Measurements from ENCODE around the gene TNS4. TPM values are rescaled to one million over a fixed set of nuclear protein-coding genes. Genes with fewer than 3 reads are reported as not detected.

TNS4 gene
- total RNA-seq, 1 experiment from 2014 or later: 0.59 TPM

- Histone ChIP-seq H3K18ac (ENCODE audit: insufficient read length, low read depth, low read length) (no peak overlapping the region), H4K20me1 (ENCODE audit: control insufficient read depth, insufficient read depth, insufficient read length) (no peaks in the 10 kb centered on the region)
Measured at GRCh38 chr17:40510328-40510648, 8.9 kb upstream of the TNS4 start.

More at GRCh38 chr17:40510328-40510648, 8.9 kb upstream of the TNS4 start:
- H3K56ac ChIP-seq (ENCODE audit: insufficient read length, low read depth, low read length): no peak overlapping the region
- H3K4me1 Mint-ChIP-seq: peaks cover 25 to 26% of the 10 kb centered on the region in 2 experiments
- no peak overlapping the region for H2BK5ac ChIP-seq (ENCODE audit: insufficient read length, low read length)
- no peak overlapping the region for H4K5ac ChIP-seq (ENCODE audit: insufficient read length, low read depth, low read length)
- no peak for TF ChIP-seq CTCF (conservative IDR thresholded peaks at IDR 0.05)
- H2BK120ac ChIP-seq (ENCODE audit: low read depth, low read length, poor library complexity, severe bottlenecking): no peak overlapping the region
- no peaks in the 10 kb centered on the region; the same call in 1 of the 2 replicates for H3K4me1 ChIP-seq (ENCODE audit: insufficient read depth, low read length)
- H3K27me3 Mint-ChIP-seq (ENCODE audit: low read depth): peaks cover 12% of the 10 kb centered on the region
- no peak overlapping the region for H2BK15ac ChIP-seq (ENCODE audit: low read depth, low read length)
- no peak overlapping the region for H2BK20ac ChIP-seq (ENCODE audit: low read depth, low read length, poor library complexity, severe bottlenecking)
- H3K27ac Mint-ChIP-seq: no peak overlapping the region
- no peaks in the 10 kb centered on the region for H3K9me3 ChIP-seq (ENCODE audit: control insufficient read depth, low read depth, low read length)
- H3K4me2 ChIP-seq (ENCODE audit: insufficient read depth, insufficient read length, low read length): no peak overlapping the region
- no peak overlapping the region for H2AK5ac ChIP-seq (ENCODE audit: insufficient read length, low read length)
- no peaks in the 10 kb centered on the region for H3K79me2 ChIP-seq (ENCODE audit: insufficient read depth, low read length)
- H3T11ph ChIP-seq (ENCODE audit: low read length): no peak overlapping the region
- H3K9ac ChIP-seq (ENCODE audit: extremely low read depth, insufficient read length, low read length): no peak overlapping the region
- no peak overlapping the region for H2AFZ ChIP-seq (ENCODE audit: low read length)
- H3K23ac ChIP-seq (ENCODE audit: insufficient read length, low read depth, low read length): no peak overlapping the region
- H3K27me3 ChIP-seq (ENCODE audit: insufficient read depth, low read length): no peaks in the 10 kb centered on the region
- H3K4me3 Mint-ChIP-seq: no peak overlapping the region; a peak in 1 of 5 replicates
- no peaks in the 10 kb centered on the region for H3K9me3 Mint-ChIP-seq
- H3K36me3 Mint-ChIP-seq (ENCODE audit: insufficient read depth in 1 of 3, low read depth in 3 of 3): no peaks in the 10 kb centered on the region; a peak in 1 of 7 replicates
- WGBS (ENCODE audit: extremely low coverage, insufficient read length, low lambda C conversion rate): no CpG with 5 or more reads among the region's 8 CpGs
- no peak overlapping the region for H2BK12ac ChIP-seq (ENCODE audit: insufficient read length, low read depth, low read length)
- DNase-seq: no peak
- H4K8ac ChIP-seq (replicated peaks; ENCODE audit: insufficient read length, low read depth, low read length): no peak overlapping the region
- H3K79me1 ChIP-seq (ENCODE audit: insufficient read depth, low read depth, low read length, poor library complexity, severe bottlenecking): no peaks in the 10 kb centered on the region
- H3K27ac ChIP-seq (ENCODE audit: insufficient read length, low read depth, low read length): no peak overlapping the region
- no peak overlapping the region for H4K91ac ChIP-seq (ENCODE audit: insufficient read length, low read depth, low read length)
- H3K4ac ChIP-seq (ENCODE audit: low read depth, low read length): no peak overlapping the region
- H3K14ac ChIP-seq (ENCODE audit: insufficient read depth, low read length): no peak overlapping the region
- no peaks in the 10 kb centered on the region for H3K23me2 ChIP-seq (ENCODE audit: insufficient read length, low read depth, low read length, poor library complexity, severe bottlenecking)
